ENCODE results near the gene CLSTN2.

The CLSTN2 gene

DNA sequence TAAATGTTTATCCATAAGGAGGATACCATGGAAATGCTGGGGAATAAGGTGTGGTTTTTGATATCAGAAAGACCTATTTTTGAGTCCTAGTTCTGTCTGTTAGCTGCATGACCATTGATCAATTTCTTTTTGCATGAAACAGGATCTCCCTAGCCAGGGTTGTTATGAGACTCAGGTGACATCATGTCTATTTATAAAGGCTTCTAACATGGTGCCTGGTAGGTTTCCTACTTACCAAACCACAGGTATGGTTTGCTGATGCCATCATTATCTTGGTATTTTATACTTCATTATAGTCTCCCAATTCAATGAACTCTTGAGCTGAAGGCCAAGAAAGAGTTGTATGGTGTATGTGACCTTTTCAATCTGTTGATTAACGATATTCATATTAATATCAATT lies 144.0 kb downstream of the CLSTN2 start:
- WGBS: no CpG with 5 or more reads among the region's 1 CpG
- H3K4me1 ChIP-seq (ENCODE audit: control insufficient read depth, insufficient read depth, low read depth, low read length): no peaks in the 10 kb centered on the region
- no peak overlapping the region for H3K4me3 ChIP-seq (ENCODE audit: insufficient read depth in 1 of 2, low read depth in 1 of 2, low read length in 2 of 2)
- DNase-seq: no peak
- H3K9ac ChIP-seq (ENCODE audit: low read length): no peak overlapping the region
- no peak overlapping the region for H2AFZ ChIP-seq (ENCODE audit: low read depth, low read length)
- no peak overlapping the region for H3K27ac ChIP-seq (ENCODE audit: low read length, poor library complexity, severe bottlenecking)
- peaks cover 3% of the 10 kb centered on the region for H3K79me1 ChIP-seq (replicated peaks; ENCODE audit: low read length, poor library complexity, severe bottlenecking)
- H3K9me3 ChIP-seq (ENCODE audit: control insufficient read depth, low read length): no peaks in the 10 kb centered on the region
- no peak overlapping the region for H3K4me2 ChIP-seq (ENCODE audit: low read length, poor library complexity, severe bottlenecking)
- no peak overlapping the region for H3K4ac ChIP-seq (ENCODE audit: low read depth in 1 of 2, low read length in 2 of 2)
- no peak overlapping the region for H4K91ac ChIP-seq (ENCODE audit: low read length)
- no peak overlapping the region for H2BK12ac ChIP-seq (ENCODE audit: low read length in 2 of 2)
- peaks cover 0 to 23% of the 10 kb centered on the region in 2 experiments for H3K27me3 ChIP-seq (ENCODE audit: control insufficient read depth in 1 of 2, insufficient read depth in 1 of 2, low read length in 2 of 2)
- H3K18ac ChIP-seq (ENCODE audit: low read depth in 1 of 2, low read length in 2 of 2): no peak overlapping the region
- no peak overlapping the region for H2AK5ac ChIP-seq (ENCODE audit: low read length, severe bottlenecking)
- no peak overlapping the region for H2BK15ac ChIP-seq (ENCODE audit: low read depth, poor library complexity, severe bottlenecking)
- no peak overlapping the region for H2BK120ac ChIP-seq (ENCODE audit: low read depth, low read length)
- peaks cover 0 to 3% of the 10 kb centered on the region in 2 experiments for H3K36me3 ChIP-seq (ENCODE audit: control insufficient read depth in 1 of 2, insufficient read depth in 2 of 2, low read depth in 1 of 2, low read length in 2 of 2)
- no peak overlapping the region for H2BK5ac ChIP-seq (ENCODE audit: low read depth, low read length, poor library complexity, severe bottlenecking)
- H3K14ac ChIP-seq (ENCODE audit: low read length in 2 of 2): no peak overlapping the region
- H4K8ac ChIP-seq (ENCODE audit: low read length): no peak overlapping the region
- H3K23ac ChIP-seq (ENCODE audit: low read length in 2 of 2): no peak overlapping the region

DNA sequence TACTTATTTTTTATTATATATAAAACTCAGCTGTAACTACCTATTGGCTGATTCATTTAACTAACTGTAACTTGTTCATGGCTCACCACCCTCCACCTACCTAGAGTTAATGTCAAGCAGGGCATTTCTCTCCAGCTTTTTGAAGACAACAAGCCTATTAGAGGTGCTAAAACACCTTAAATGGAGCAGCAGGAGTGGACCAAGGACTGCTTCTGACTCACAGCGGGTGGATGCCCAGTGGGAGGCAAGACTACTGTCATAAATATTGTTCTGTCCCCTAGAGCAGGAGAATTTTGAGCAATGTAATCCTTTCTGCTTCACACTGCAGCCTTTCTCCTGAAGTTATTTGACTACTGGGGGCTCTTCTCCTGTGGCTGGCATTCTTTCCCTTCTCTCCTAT lies 146.9 kb downstream of the CLSTN2 start:
- Histone ChIP-seq H3K4me3 (ENCODE audit: insufficient read depth in 1 of 2, low read depth in 1 of 2, low read length in 2 of 2) (no peak overlapping the region), H3K14ac (ENCODE audit: low read length in 2 of 2) (no peak overlapping the region), H3K23ac (ENCODE audit: low read length in 2 of 2) (no peak overlapping the region), H3K4me1 (ENCODE audit: control insufficient read depth, insufficient read depth, low read depth, low read length) (no peaks in the 10 kb centered on the region), H3K79me1 (replicated peaks; ENCODE audit: low read length, poor library complexity, severe bottlenecking) (peaks cover 1% of the 10 kb centered on the region), H4K8ac (ENCODE audit: low read length) (no peak overlapping the region), H3K4me2 (ENCODE audit: low read length, poor library complexity, severe bottlenecking) (no peak overlapping the region), H2BK120ac (ENCODE audit: low read depth, low read length) (no peak overlapping the region), H4K91ac (ENCODE audit: low read length) (no peak overlapping the region), H2BK5ac (ENCODE audit: low read depth, low read length, poor library complexity, severe bottlenecking) (no peak overlapping the region), H2AK5ac (ENCODE audit: low read length, severe bottlenecking) (no peak overlapping the region), H2AFZ (ENCODE audit: low read depth, low read length) (no peak overlapping the region), H3K27ac (ENCODE audit: low read length, poor library complexity, severe bottlenecking) (no peak overlapping the region), H2BK12ac (ENCODE audit: low read length in 2 of 2) (no peak overlapping the region), H2BK15ac (ENCODE audit: low read depth, poor library complexity, severe bottlenecking) (no peak overlapping the region), H3K9me3 (ENCODE audit: control insufficient read depth, low read length) (no peaks in the 10 kb centered on the region), H3K9ac (ENCODE audit: low read length) (no peak overlapping the region), H3K4ac (ENCODE audit: low read depth in 1 of 2, low read length in 2 of 2) (no peak overlapping the region), H3K36me3 (ENCODE audit: control insufficient read depth in 1 of 2, insufficient read depth in 2 of 2, low read depth in 1 of 2, low read length in 2 of 2) (peaks cover 0 to 3% of the 10 kb centered on the region in 2 experiments), H3K27me3 (ENCODE audit: control insufficient read depth in 1 of 2, insufficient read depth in 1 of 2, low read length in 2 of 2) (peaks cover 0 to 30% of the 10 kb centered on the region in 2 experiments), H3K18ac (ENCODE audit: low read depth in 1 of 2, low read length in 2 of 2) (no peak overlapping the region)
- 63% methylated on average over 1 of the region's 1 CpG for WGBS
- no peak for DNase-seq

GRCh38 chr3:140085001-140085400 lies 150.0 kb downstream of the CLSTN2 start:
- H3K36me3 ChIP-seq (ENCODE audit: control insufficient read depth in 1 of 2, insufficient read depth in 2 of 2, low read depth in 1 of 2, low read length in 2 of 2): peaks cover 0 to 3% of the 10 kb centered on the region in 2 experiments
- no peak overlapping the region for H3K4me3 ChIP-seq (ENCODE audit: insufficient read depth in 1 of 2, low read depth in 1 of 2, low read length in 2 of 2)
- 62% methylated on average over 3 of the region's 5 CpGs for WGBS
- H2BK5ac ChIP-seq (ENCODE audit: low read depth, low read length, poor library complexity, severe bottlenecking): no peak overlapping the region
- H3K14ac ChIP-seq (ENCODE audit: low read length in 2 of 2): no peak overlapping the region
- no peak overlapping the region for H2BK12ac ChIP-seq (ENCODE audit: low read length in 2 of 2)
- H3K9ac ChIP-seq (ENCODE audit: low read length): no peak overlapping the region
- no peaks in the 10 kb centered on the region for H3K9me3 ChIP-seq (ENCODE audit: control insufficient read depth, low read length)
- H3K79me1 ChIP-seq (replicated peaks; ENCODE audit: low read length, poor library complexity, severe bottlenecking): peaks cover 3% of the 10 kb centered on the region
- no peak overlapping the region for H2AK5ac ChIP-seq (ENCODE audit: low read length, severe bottlenecking)
- peaks cover 0 to 27% of the 10 kb centered on the region in 2 experiments for H3K27me3 ChIP-seq (ENCODE audit: control insufficient read depth in 1 of 2, insufficient read depth in 1 of 2, low read length in 2 of 2)
- H2AFZ ChIP-seq (ENCODE audit: low read depth, low read length): no peak overlapping the region
- H3K4ac ChIP-seq (ENCODE audit: low read depth in 1 of 2, low read length in 2 of 2): no peak overlapping the region
- no peak overlapping the region for H2BK120ac ChIP-seq (ENCODE audit: low read depth, low read length)
- H3K18ac ChIP-seq (ENCODE audit: low read depth in 1 of 2, low read length in 2 of 2): no peak overlapping the region
- H3K27ac ChIP-seq (ENCODE audit: low read length, poor library complexity, severe bottlenecking): no peak overlapping the region
- no peaks in the 10 kb centered on the region for H3K4me1 ChIP-seq (ENCODE audit: control insufficient read depth, insufficient read depth, low read depth, low read length)
- no peak overlapping the region for H4K91ac ChIP-seq (ENCODE audit: low read length)
- no peak overlapping the region for H2BK15ac ChIP-seq (ENCODE audit: low read depth, poor library complexity, severe bottlenecking)
- H3K4me2 ChIP-seq (ENCODE audit: low read length, poor library complexity, severe bottlenecking): no peak overlapping the region
- H3K23ac ChIP-seq (ENCODE audit: low read length in 2 of 2): no peak overlapping the region
- H4K8ac ChIP-seq (ENCODE audit: low read length): no peak overlapping the region
- DNase-seq: no peak

DNA sequence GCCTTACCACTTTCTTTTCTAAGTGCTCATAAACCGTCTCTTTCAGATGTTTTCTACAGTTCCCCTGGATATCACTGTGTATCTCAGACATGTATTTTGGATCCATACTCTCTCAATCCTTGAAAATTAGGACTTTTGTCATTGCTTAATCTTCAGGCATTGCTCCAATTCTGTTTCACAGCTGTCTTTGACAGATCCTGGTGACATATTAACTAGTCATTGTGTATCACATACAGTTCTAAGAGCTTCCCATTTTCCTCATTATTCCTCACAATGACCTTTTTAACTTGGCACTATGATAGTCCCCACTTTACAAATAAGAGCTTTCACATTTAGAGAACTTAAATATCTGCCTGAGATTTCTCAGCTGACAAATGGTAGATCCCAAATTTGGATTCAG lies 151.7 kb downstream of the CLSTN2 start:
- Histone ChIP-seq H4K91ac (ENCODE audit: low read length) (no peak overlapping the region), H3K36me3 (ENCODE audit: control insufficient read depth in 1 of 2, insufficient read depth in 2 of 2, low read depth in 1 of 2, low read length in 2 of 2) (no peaks in the 10 kb centered on the region)

More for the DNA sequence above, 151.7 kb downstream of the CLSTN2 start:
- Histone ChIP-seq H2BK12ac (ENCODE audit: low read length in 2 of 2) (no peak overlapping the region), H2BK5ac (ENCODE audit: low read depth, low read length, poor library complexity, severe bottlenecking) (no peak overlapping the region), H3K4me3 (ENCODE audit: insufficient read depth in 1 of 2, low read depth in 1 of 2, low read length in 2 of 2) (no peak overlapping the region), H2BK15ac (ENCODE audit: low read depth, poor library complexity, severe bottlenecking) (no peak overlapping the region), H3K9ac (ENCODE audit: low read length) (no peak overlapping the region), H2AK5ac (ENCODE audit: low read length, severe bottlenecking) (no peak overlapping the region), H2AFZ (ENCODE audit: low read depth, low read length) (no peak overlapping the region), H3K4me1 (ENCODE audit: control insufficient read depth, insufficient read depth, low read depth, low read length) (peaks cover 3% of the 10 kb centered on the region), H3K79me1 (replicated peaks; ENCODE audit: low read length, poor library complexity, severe bottlenecking) (peaks cover 2% of the 10 kb centered on the region), H2BK120ac (ENCODE audit: low read depth, low read length) (no peak overlapping the region), H4K8ac (ENCODE audit: low read length) (no peak overlapping the region), H3K27ac (ENCODE audit: low read length, poor library complexity, severe bottlenecking) (no peak overlapping the region), H3K4me2 (ENCODE audit: low read length, poor library complexity, severe bottlenecking) (no peak overlapping the region), H3K23ac (ENCODE audit: low read length in 2 of 2) (no peak overlapping the region), H3K9me3 (ENCODE audit: control insufficient read depth, low read length) (no peaks in the 10 kb centered on the region), H3K4ac (ENCODE audit: low read depth in 1 of 2, low read length in 2 of 2) (no peak overlapping the region), H3K14ac (ENCODE audit: low read length in 2 of 2) (no peak overlapping the region), H3K18ac (ENCODE audit: low read depth in 1 of 2, low read length in 2 of 2) (no peak overlapping the region), H3K27me3 (ENCODE audit: control insufficient read depth in 1 of 2, insufficient read depth in 1 of 2, low read length in 2 of 2) (peaks cover 0 to 24% of the 10 kb centered on the region in 2 experiments)
- WGBS: 48% methylated on average over 1 of the region's 1 CpG
- DNase-seq: no peak
